ENCODE measurements around the gene BICRAL. TPM values are rescaled to one million over a fixed set of nuclear protein-coding genes. Genes with fewer than 3 reads are reported as not detected.

BICRAL gene
- total and polyA plus RNA-seq, 9 of the 15 experiments (the other 6 are each of a cell fraction or from before 2014, with no cell fraction given): 1.2 to 11.9 (median 5.6) TPM

GRCh38 chr6:42782689-42783176 is 881 bp downstream of the BICRAL start (continued):
- peak; percentile 49; the same call in 1 of the 2 replicates for TF ChIP-seq ZBTB7A (IDR thresholded peaks at IDR 0.05; ENCODE audit: borderline replicate concordance, control insufficient read depth, low read depth, low read length)
- TF ChIP-seq CSDE1 (IDR thresholded peaks at IDR 0.05): no peak
- TF ChIP-seq HMG20B (CRISPR knock-in tag; IDR thresholded peaks at IDR 0.05): no peak
- no peak for TF ChIP-seq GABPB1 (CRISPR knock-in tag; IDR thresholded peaks at IDR 0.05)
- 0 out of 2 replicates have a peak, but pooled peaks have one; percentile 70 for TF ChIP-seq ZNF197 (CRISPR knock-in tag; IDR thresholded peaks at IDR 0.05; ENCODE audit: low read depth)
- peak; percentile 45 for TF ChIP-seq SMAD1 (IDR thresholded peaks at IDR 0.05; ENCODE audit: low read depth, low read length, partially characterized antibody)
- no peak; the same call in 1 of the 2 replicates for TF ChIP-seq POLR2G (IDR thresholded peaks at IDR 0.05; ENCODE audit: low read depth, low read length)
- TF ChIP-seq LEF1 (IDR thresholded peaks at IDR 0.05): peak; percentile 24; the same call in 1 of the 2 replicates
- TF ChIP-seq REST (IDR thresholded peaks at IDR 0.05; ENCODE audit: borderline replicate concordance): no peak
- no peak for TF ChIP-seq REST (CRISPR knock-in tag; IDR thresholded peaks at IDR 0.05; ENCODE audit: low read depth)
- no peak for TF ChIP-seq LARP7 (IDR thresholded peaks at IDR 0.05)
- no peak for TF ChIP-seq U2AF2 (optimal IDR thresholded peaks at IDR 0.05; ENCODE audit: low read depth, low read length)
- no peak for TF ChIP-seq MCM7 (IDR thresholded peaks at IDR 0.05)
- TF ChIP-seq GABPA (tag; conservative IDR thresholded peaks at IDR 0.05; ENCODE audit: low read depth): 0 out of 2 replicates have a peak, but pooled peaks have one; percentile 37
- peak in 1 of 3 experiments; percentile 72; a peak in 1 of 6 replicates for TF ChIP-seq ZBTB11 (CRISPR knock-in tag; IDR thresholded peaks at IDR 0.05)
- TF ChIP-seq USF2 (CRISPR knock-in tag; IDR thresholded peaks at IDR 0.05): no peak
- TF ChIP-seq ELF1 (tag; IDR thresholded peaks at IDR 0.05): 0 out of 2 replicates have a peak, but pooled peaks have one; percentile 12

Data from K562 (cell line).